Measurements from ENCODE around the gene ESRRB.

The ESRRB gene

DNA sequence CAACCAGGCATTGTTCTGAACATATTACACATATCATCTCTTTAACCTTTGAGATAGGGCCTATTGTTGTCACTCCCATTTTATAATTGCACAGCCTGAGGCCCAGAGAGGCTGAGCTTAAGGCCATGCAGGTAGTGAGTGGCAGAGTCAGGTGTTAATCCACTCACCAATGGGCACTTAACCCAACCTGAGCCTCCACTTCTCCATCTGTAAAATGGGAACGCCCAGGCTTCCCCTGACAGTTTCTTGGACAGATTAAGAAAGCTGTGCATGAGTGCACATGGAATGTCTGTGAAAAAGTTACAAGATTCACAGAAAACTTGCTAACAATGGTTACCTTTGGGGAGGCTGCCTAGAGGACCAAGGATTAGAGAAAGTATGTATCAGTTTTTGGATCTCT lies 32.9 kb downstream of the ESRRB start:
- DNase-seq, result no peak

- no peak for DNase-seq
Measured at GRCh38 chr14:76412501-76412900, 36.6 kb downstream of the ESRRB start.

DNA sequence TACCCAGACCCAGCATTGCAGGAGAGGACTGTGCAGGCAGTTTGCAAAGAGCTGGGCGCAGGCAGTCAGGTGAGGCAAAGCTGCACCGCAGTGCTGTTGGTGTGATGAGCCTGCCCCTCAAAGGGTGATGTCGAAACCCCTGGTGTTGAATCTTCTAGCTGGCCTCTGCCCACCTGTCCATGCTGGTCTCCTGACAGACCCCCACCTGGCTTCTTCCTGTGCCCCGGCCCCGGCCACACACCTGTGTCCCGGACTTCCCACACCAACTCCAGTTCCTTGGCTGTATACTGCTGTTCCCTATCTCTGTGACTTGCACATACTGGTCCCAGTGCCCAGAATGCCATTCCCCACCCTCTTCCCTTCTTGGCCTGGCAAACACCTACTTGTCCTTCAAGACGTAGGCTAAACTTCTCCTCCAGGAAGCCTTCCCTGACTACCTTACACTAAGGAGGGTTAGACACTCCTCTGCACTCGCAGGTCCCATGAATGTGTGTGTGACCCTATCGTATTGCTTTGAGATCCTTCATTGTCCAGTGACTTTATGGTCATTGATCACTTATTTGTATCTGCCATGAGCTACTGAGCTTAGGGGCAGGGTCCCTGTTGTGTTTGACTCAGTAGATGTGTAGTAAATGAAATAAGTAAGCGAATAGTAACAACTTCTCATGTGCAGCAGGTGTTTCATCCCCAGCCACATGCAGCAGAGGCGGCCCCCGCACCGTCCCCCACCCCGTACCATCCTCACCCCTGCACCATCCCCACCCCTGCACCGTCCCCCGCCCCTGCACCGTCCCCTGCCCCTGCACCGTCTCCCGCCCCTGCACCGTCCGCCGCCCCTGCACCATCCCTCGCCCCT lies 37.4 kb downstream of the ESRRB start:
- DNase-seq, result no peak

GRCh38 chr14:76413962-76414600 lies 38.1 kb downstream of the ESRRB start:
- DNase-seq, result no peak

GRCh38 chr14:76419399-76419798 lies 43.5 kb downstream of the ESRRB start:
- DNase-seq, result no peak

DNA sequence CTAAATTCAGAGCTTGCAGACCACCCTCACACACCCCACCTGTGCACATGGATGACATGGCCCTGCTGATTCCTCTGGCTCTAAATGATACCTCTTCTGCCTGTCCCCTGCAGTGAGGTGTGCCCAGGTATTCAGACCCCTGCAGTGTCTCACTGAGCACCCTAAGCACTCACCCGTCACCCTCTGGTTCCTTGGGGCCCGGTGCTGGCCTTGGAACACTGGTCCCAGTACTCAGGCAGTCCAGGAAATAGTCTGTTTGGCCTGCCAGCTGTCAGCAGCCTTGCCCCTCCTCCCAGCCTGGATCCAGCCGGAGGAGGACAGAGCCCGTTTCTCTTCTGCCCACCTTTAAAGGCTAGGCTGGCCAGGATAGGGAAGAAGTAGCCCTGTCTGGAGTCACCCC lies 44.9 kb downstream of the ESRRB start:
- DNase-seq, result no peak

DNA sequence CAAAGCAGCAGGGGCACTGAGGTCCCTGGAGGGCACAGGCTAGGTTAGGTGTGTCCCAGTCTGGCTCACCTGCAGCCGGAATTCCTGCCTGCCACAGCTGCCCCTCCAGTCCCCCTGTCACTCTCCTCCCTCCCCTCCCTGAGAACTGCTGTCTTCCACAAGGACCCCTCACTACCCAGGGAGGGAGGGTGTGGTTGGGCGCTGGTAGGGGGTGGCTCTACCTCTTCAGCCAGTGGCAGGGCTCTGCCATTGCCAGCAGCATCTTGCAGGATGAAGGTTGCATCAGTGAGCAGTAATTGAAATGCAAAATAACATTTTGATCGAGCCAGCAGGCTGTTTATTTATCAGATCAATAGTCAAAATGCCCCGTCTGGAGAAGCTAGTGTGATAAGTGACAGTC lies 45.7 kb downstream of the ESRRB start:
- DNase-seq, result no peak

- DNase-seq, result no peak
Measured at GRCh38 chr14:76422662-76423061, 46.7 kb downstream of the ESRRB start.

DNA sequence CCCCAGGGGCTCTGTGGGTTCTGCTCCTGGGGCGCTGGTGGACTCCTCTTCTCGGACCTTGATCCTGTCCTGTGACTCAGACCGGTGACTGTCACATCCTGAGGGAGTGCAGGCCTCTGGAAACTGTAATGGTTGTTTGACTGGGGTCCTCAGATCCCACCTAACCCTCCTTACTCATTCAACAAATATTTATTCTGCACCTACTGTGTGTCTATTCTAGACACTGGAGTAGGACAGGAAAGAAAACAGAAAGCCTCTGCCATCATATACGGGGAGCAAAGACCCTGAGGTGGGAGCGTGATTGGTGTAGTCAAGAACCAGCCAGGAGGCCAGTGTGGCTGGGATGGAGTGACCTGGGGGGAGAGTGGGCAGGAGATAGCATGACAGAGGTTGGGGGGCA lies 47.6 kb downstream of the ESRRB start:
- DNase-seq, result no peak

GRCh38 chr14:76424359-76424758 lies 48.4 kb downstream of the ESRRB start:
- no peak for DNase-seq

- no peak for DNase-seq
Measured at GRCh38 chr14:76426161-76426696, 50.3 kb downstream of the ESRRB start.

- DNase-seq, result no peak
Measured at GRCh38 chr14:76428611-76429010, 52.7 kb downstream of the ESRRB start.

- no peak for DNase-seq
Measured at GRCh38 chr14:76430017-76430416, 54.1 kb downstream of the ESRRB start.

GRCh38 chr14:76430475-76430980 lies 54.6 kb downstream of the ESRRB start:
- no peak for DNase-seq

- no peak for DNase-seq
Measured at GRCh38 chr14:76431538-76431937, 55.6 kb downstream of the ESRRB start.

DNA sequence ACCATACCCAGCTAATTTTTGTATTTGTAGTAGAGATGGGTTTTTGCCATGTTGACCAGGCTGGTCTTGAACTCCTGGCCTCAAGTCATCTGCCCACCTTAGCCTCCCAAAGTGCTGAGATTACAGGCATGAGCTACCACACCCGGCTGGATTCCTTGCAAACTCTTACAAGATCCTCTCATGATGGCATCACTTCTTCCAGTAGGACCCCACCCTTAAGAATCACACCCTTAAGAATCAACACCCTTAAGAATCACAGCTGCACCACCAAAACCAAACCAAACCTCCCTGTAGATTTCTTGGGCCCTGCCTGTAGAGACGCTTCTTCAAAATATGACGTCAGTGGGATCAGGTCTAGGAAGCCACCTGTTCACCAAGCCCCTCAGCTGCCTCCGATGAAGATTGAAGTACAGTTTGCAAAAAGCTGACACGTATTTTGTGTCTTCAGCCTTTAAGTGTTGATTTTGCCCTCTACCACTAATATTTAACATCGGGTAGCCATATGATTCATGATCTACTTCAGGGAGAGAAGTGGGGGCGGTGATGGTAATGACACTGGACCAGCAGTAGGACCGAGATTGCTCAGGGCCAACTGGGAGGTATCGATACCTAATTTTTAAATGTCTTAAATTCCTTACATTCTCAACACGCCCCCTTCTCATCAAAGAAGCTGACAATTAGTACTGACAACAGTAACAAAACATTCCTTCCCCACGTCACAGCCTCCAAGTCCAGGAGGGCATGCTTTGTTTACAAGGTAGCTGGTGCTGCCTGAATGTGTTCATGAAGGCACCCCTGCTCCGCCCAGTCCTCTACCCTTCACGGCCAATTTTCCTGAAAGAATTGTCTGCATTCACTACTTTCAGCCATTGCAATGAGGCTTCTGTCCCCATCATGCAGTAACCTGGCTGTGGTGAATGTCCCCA lies 57.2 kb downstream of the ESRRB start:
- DNase-seq, result no peak

DNA sequence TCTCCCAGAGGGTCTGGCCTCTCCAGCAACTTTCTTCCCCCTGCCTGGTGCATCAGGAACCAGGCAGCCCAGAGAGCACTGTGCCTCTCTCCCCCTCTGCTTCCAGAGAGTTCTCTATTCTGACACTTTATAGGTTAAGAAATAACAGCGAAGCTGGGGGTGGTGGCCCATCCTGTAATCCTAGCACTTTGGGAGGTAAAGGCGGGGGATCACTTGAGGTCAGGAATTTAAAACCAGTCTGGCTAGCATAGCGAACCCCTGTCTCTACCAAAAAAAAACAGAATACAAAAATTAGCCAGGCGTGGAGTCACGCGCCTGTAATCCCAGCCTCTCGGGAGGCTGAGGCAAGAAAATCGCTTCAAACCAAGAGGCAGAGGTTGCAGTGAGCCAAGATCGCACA lies 58.3 kb downstream of the ESRRB start:
- DNase-seq, result no peak

DNA sequence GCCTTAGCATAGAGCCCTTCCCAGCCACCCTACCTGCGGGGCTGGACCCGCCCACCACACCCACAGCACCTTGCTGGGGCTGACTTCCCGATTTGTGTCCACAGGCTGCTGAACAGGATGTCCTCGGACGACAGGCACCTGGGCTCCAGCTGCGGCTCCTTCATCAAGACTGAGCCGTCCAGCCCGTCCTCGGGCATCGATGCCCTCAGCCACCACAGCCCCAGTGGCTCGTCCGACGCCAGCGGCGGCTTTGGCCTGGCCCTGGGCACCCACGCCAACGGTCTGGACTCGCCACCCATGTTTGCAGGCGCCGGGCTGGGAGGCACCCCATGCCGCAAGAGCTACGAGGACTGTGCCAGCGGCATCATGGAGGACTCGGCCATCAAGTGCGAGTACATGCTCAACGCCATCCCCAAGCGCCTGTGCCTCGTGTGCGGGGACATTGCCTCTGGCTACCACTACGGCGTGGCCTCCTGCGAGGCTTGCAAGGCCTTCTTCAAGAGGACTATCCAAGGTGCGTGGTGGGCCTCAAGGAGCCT lies 63.4 kb downstream of the ESRRB start:
- no peak for DNase-seq

GRCh38 chr14:76446486-76446885 lies 70.5 kb downstream of the ESRRB start:
- no peak for DNase-seq

GRCh38 chr14:76446921-76447320 lies 71.0 kb downstream of the ESRRB start:
- DNase-seq, result no peak

GRCh38 chr14:76450476-76450875 lies 74.5 kb downstream of the ESRRB start:
- no peak for DNase-seq

- DNase-seq, result peak; percentile 62
Measured at GRCh38 chr14:76456200-76456599, 80.3 kb downstream of the ESRRB start.
